GM13976 (cell line): ENCODE measurements around the gene HAPSTR1.

ENCODE experiments used
- DNase-seq: peaks from one replicate; pipeline ENCODE4 v3.0.0; 2012; ENCODE audit warnings: low spot score
- CTCF ChIP-seq: IDR thresholded peaks from 2 replicates; pipeline ENCODE4 v1.5.1; 2012; ENCODE audit warnings: borderline replicate concordance, mild to moderate bottlenecking; ENCODE audit not compliant: insufficient read depth; ENCODE audit errors: extremely low read depth, missing control alignments, control extremely low read depth
- in situ Hi-C: fragments of 300-500 bp; cut with MboI; formaldehyde crosslinking; loops from one replicate; pipeline ENCODE4 v1.12.0; 2022; ENCODE audit warnings: low sequenced_read_pairs, mixed read lengths, inconsistent platforms; ENCODE audit not compliant: unreplicated experiment

The HAPSTR1 gene

DNA sequence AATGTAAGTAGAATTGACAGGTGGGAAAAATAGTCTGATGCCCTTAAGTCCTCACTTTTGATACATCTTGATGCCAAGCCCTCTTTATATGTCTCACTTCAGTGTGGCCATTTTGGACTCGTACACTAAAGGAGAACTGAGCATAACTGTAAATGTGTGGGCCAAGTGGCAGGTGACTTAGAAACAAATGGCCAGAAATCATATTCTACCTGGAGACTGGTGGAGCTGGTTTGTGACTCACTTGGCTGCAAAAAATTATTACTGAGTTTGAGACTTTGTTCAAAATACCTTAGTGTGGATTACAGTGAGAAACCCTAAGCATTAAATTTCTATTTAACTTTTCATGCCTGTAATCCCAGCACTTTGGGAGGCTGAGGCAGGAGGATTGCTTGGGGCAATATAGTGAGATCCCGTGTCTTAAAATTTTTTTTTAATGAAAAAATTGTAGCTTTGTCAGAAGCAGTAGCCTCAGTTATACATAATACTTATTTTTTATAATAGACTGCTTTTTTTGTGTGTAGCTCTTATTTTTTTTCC lies 5.0 kb downstream of the HAPSTR1 start:
- no peak for DNase-seq
- in situ Hi-C loops, result no loop called here
- no peak for TF ChIP-seq CTCF

- TF ChIP-seq CTCF, result no peak
- in situ Hi-C loops, result no loop called here
- DNase-seq, result no peak
Measured at GRCh38 chr16:9097266-9098219, 6.1 kb downstream of the HAPSTR1 start.

- in situ Hi-C loops, result no loop called here
- no peak for DNase-seq
- TF ChIP-seq CTCF, result no peak
Measured at GRCh38 chr16:9098377-9099090, 7.1 kb downstream of the HAPSTR1 start.

- DNase-seq, result no peak
- TF ChIP-seq CTCF, result no peak
Measured at GRCh38 chr16:9099131-9099625, 7.7 kb downstream of the HAPSTR1 start.

DNA sequence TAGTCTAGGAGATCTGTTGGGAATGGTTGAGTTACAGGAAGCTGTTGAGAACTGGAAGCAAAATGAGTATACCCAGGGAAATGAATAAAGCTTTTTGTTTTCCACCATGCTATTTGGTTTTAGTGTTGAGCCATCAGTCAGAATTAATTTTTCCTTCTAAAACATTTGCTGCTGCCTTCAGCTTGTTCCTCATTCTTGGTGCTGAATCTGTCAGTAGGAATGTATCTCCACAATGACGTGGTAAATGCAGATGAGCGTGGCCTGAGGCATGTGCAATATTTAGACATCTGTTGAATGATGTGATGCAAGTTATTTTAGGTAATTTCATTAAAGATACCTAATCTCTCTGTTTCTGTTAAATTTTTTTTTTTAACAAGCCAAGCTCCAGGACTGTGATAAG lies 10.9 kb downstream of the HAPSTR1 start:
- no peak for TF ChIP-seq CTCF
- no peak for DNase-seq
- in situ Hi-C loops, result no loop called here

More at GRCh38 chr16:9099131-9099625, 7.7 kb downstream of the HAPSTR1 start:
- in situ Hi-C loops, result no loop called here

- no peak for DNase-seq
- TF ChIP-seq CTCF, result no peak
- in situ Hi-C loops, result no loop called here
Measured at GRCh38 chr16:9102943-9103342, 11.5 kb downstream of the HAPSTR1 start.
